A549 (cell line): Measurements from ENCODE around the gene PPFIA2. TPM values are rescaled to one million over a fixed set of nuclear protein-coding genes. Genes with fewer than 3 reads are reported as not detected.

Experiments
- ATAC-seq, 2 experiments: fragments of 200-7000 bp in 1 of 2; fragments of >200 bp in 1 of 2; cut with Nextera tagmentation in 1 of 2; cut with Tn5 transposase in 1 of 2; 3 replicates each; pipeline versions ENCODE4 v1.8.0 to v1.9.1; 2018 to 2020; ENCODE audit warnings: mild to moderate bottlenecking in 1 of 2, moderate library complexity in 1 of 2
- CTCF ChIA-PET: fragments of 300-600 bp; sonication (Branson Sonifier 250); formaldehyde crosslinking; extraction: SDS; loops from one replicate; lab custom pipeline; 2021; ENCODE audit warnings: antibody characterized with exemption, inconsistent platforms; lab: Yijun Ruan, JAX
- POLR2A ChIA-PET: fragments of 350-600 bp; formaldehyde crosslinking; extraction: SDS; loops from one replicate; lab custom pipeline; 2021; ENCODE audit warnings: antibody characterized with exemption, inconsistent platforms; lab: Yijun Ruan, JAX
- DNase-seq, 2 experiments: peaks; one replicate each; pipeline versions ENCODE4 v3.0.0 to v3.0.0-alpha.2; 2011 to 2016; ENCODE audit warnings: low read depth in 1 of 2, low spot score in 1 of 2
- FAIRE-seq: peaks from 2 replicates; lab custom pipeline; 2011; peaks lifted over from hg19 to GRCh38; lab: Jason Lieb, UNC
- H3K27ac ChIP-seq, 2 experiments: fragments of >200 bp; sonication (Bioruptor Twin); formaldehyde crosslinking; 3 replicates each; pipeline ENCODE4 v1.5.1; 2016 to 2017
- H3K4me1 ChIP-seq: fragments of >200 bp; sonication (Bioruptor Twin); formaldehyde crosslinking; 3 replicates; pipeline ENCODE4 v1.6.1; 2016
- H3K4me2 ChIP-seq: fragments of >200 bp; sonication (Bioruptor Twin); formaldehyde crosslinking; 3 replicates; pipeline ENCODE4 v1.6.1; 2016
- H3K4me3 ChIP-seq: fragments of >200 bp; sonication (Bioruptor Twin); formaldehyde crosslinking; 3 replicates; pipeline ENCODE4 v1.5.1; 2016
- H3K9me3 ChIP-seq: fragments of >200 bp; sonication (Bioruptor Twin); formaldehyde crosslinking; 3 replicates; pipeline ENCODE4 v1.6.1; 2016
- CEBPB ChIP-seq, 2 experiments: fragments of >200 bp in 1 of 2; sonication (Bioruptor Twin) in 1 of 2; formaldehyde crosslinking in 1 of 2; IDR thresholded peaks; 2 replicates each; pipeline ENCODE4 v1.6.1; 2012 to 2016
- CHD4 ChIP-seq: fragments of 200-600 bp; sonication (generic); IDR thresholded peaks from 2 replicates; pipeline ENCODE4 v1.6.1; 2016; ENCODE audit warnings: antibody characterized with exemption, mild to moderate bottlenecking, borderline replicate concordance
- HEYL ChIP-seq: fragments of 250-450 bp; sonication (Bioruptor Pico); IDR thresholded peaks from 2 replicates; pipeline ENCODE4 v1.8.0; 2021; ENCODE audit warnings: mild to moderate bottlenecking, moderate library complexity
- HOXA7 ChIP-seq: fragments of 250-450 bp; sonication (Bioruptor Pico); IDR thresholded peaks from 2 replicates; pipeline ENCODE4 v1.5.0; 2020; ENCODE audit warnings: mild to moderate bottlenecking, moderate library complexity
- HOXB13 ChIP-seq: fragments of 250-450 bp; sonication (Bioruptor Pico); IDR thresholded peaks from 2 replicates; pipeline ENCODE4 v1.5.0; 2020; ENCODE audit warnings: low read depth, mild to moderate bottlenecking, moderate library complexity
- JUNB ChIP-seq: fragments of >200 bp; sonication (Bioruptor Twin); formaldehyde crosslinking; IDR thresholded peaks from 2 replicates; pipeline ENCODE4 v1.6.1; 2016
- KDM5A ChIP-seq: fragments of 200-600 bp; sonication (generic); IDR thresholded peaks from 2 replicates; pipeline ENCODE4 v1.6.1; 2016; ENCODE audit warnings: antibody characterized with exemption, mild to moderate bottlenecking
- MAZ ChIP-seq: fragments of 150-350 bp; IDR thresholded peaks from 2 replicates; pipeline ENCODE4 v1.6.1; 2014; ENCODE audit warnings: antibody characterized with exemption, low read depth, low read length, borderline replicate concordance
- NFE2L2 ChIP-seq: fragments of 150-350 bp; conservative IDR thresholded peaks from 2 replicates; pipeline ENCODE4 v1.6.1; 2014; ENCODE audit warnings: low read length
- PHF8 ChIP-seq: fragments of 200-600 bp; sonication (generic); IDR thresholded peaks from 2 replicates; pipeline ENCODE4 v1.6.1; 2016; ENCODE audit warnings: low read depth, mild to moderate bottlenecking, antibody characterized with exemption, moderate library complexity, borderline replicate concordance
- RCOR1 ChIP-seq: fragments of 150-350 bp; IDR thresholded peaks from 2 replicates; pipeline ENCODE4 v1.6.1; 2014; ENCODE audit warnings: antibody characterized with exemption, low read length, low read depth
- RFX5 ChIP-seq: fragments of 450-650 bp; IDR thresholded peaks from 2 replicates; pipeline ENCODE4 v1.7.1; 2014; ENCODE audit warnings: antibody characterized with exemption, mild to moderate bottlenecking, moderate library complexity
- SREBF2 ChIP-seq: fragments of 450-650 bp; IDR thresholded peaks from 2 replicates; pipeline ENCODE4 v1.6.1; 2014; ENCODE audit warnings: mild to moderate bottlenecking, moderate library complexity
- TFCP2L1 ChIP-seq: fragments of 250-450 bp; sonication (Bioruptor Pico); IDR thresholded peaks from 2 replicates; pipeline ENCODE4 v1.5.0; 2021; ENCODE audit warnings: mild to moderate bottlenecking
- ZC3H11A ChIP-seq: fragments of 450-650 bp; IDR thresholded peaks from 2 replicates; pipeline ENCODE4 v1.6.1; 2014; ENCODE audit warnings: antibody characterized with exemption, mild to moderate bottlenecking
- ZSCAN20 ChIP-seq: fragments of 250-450 bp; sonication (Bioruptor Pico); IDR thresholded peaks from 2 replicates; pipeline ENCODE4 v1.8.0; 2022; ENCODE audit warnings: mild to moderate bottlenecking, moderate library complexity
- WGBS: methylation state at CpG from one replicate; pipeline ENCODE4 v1.1.6; 2017; ENCODE audit errors: missing lambda C conversion rate; 5-methylcytosine and 5-hydroxymethylcytosine counted together
- polyA plus RNA-seq, 4 experiments: library from polyadenylated mRNA; depleted of rRNA in 3 of 4; stranded (reverse); fragments of >200 nt; fragmentation: RNase III in 1 of 4; extraction: RNeasy Plus Mini Kit Qiagen cat#74134 plus additional on column Dnase treatment in 1 of 4; gene quantifications; 2 replicates in 3 of 4; 3 replicates in 1 of 4; pipeline ENCODE4 v1.2.3, GENCODE V29; 2011 to 2017
- TF ChIP-seq, protein P1 (sequence below): fragments of 200-600 bp; sonication (generic); IDR thresholded peaks from 2 replicates; pipeline ENCODE4 v1.6.1; 2016; ENCODE audit warnings: antibody characterized with exemption, mild to moderate bottlenecking, moderate library complexity
- TF ChIP-seq, protein P2 (sequence below): fragments of >200 bp; sonication (Bioruptor Twin); formaldehyde crosslinking; IDR thresholded peaks from 2 replicates; pipeline ENCODE4 v1.6.1; 2016
- TF ChIP-seq, protein P3 (sequence below): IDR thresholded peaks from 2 replicates; pipeline ENCODE4 v1.6.1; 2012; ENCODE audit warnings: low read depth, borderline replicate concordance
- TF ChIP-seq, protein P4 (sequence below): fragments of >200 bp; sonication (Bioruptor Twin); formaldehyde crosslinking; IDR thresholded peaks from 3 replicates; pipeline ENCODE4 v1.6.1; 2016

Gene PPFIA2
- polyA plus RNA-seq, 2 of the 4 experiments (the other 2 are of a cell fraction), result not detected

DNA sequence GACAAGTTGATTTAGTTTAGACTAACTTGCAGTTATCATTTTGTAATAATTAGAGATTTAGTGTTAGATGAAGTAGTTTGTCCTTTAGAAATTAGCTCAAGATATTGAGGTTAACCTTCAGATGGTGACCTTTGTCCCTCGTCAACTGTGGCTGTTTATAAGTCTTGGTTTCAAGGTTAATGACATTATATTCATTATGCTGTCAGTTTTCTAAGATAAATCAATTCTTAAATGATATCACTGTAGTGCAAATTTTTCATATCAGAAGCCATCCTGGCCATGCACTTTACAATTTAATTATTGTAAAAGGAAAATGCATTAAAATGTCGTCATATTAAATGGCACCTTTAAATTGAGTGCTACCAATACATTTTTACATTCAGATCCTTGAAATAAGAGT, 19.6 kb upstream of the PPFIA2 start:
- POLR2A ChIA-PET, result no interaction called here
- TF ChIP-seq, protein P1, sequence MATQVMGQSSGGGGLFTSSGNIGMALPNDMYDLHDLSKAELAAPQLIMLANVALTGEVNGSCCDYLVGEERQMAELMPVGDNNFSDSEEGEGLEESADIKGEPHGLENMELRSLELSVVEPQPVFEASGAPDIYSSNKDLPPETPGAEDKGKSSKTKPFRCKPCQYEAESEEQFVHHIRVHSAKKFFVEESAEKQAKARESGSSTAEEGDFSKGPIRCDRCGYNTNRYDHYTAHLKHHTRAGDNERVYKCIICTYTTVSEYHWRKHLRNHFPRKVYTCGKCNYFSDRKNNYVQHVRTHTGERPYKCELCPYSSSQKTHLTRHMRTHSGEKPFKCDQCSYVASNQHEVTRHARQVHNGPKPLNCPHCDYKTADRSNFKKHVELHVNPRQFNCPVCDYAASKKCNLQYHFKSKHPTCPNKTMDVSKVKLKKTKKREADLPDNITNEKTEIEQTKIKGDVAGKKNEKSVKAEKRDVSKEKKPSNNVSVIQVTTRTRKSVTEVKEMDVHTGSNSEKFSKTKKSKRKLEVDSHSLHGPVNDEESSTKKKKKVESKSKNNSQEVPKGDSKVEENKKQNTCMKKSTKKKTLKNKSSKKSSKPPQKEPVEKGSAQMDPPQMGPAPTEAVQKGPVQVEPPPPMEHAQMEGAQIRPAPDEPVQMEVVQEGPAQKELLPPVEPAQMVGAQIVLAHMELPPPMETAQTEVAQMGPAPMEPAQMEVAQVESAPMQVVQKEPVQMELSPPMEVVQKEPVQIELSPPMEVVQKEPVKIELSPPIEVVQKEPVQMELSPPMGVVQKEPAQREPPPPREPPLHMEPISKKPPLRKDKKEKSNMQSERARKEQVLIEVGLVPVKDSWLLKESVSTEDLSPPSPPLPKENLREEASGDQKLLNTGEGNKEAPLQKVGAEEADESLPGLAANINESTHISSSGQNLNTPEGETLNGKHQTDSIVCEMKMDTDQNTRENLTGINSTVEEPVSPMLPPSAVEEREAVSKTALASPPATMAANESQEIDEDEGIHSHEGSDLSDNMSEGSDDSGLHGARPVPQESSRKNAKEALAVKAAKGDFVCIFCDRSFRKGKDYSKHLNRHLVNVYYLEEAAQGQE, result no peak
- TF ChIP-seq RCOR1 (no peak), CHD4 (no peak), HOXA7 (CRISPR knock-in tag) (no peak), MAZ (no peak), RFX5 (no peak), HEYL (CRISPR knock-in tag) (no peak)
- TF ChIP-seq, protein P2, sequence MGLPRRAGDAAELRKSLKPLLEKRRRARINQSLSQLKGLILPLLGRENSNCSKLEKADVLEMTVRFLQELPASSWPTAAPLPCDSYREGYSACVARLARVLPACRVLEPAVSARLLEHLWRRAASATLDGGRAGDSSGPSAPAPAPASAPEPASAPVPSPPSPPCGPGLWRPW, result no peak
- TF ChIP-seq, all 56 proteins: peak for 0
- WGBS, result 2% methylated on average over 2 of the region's 2 CpGs
- Histone ChIP-seq H3K9me3 (no peaks in the 10 kb centered on the region), H3K4me2 (no peak overlapping the region), H3K4me1 (no peaks in the 10 kb centered on the region), H3K27ac (no peak overlapping the region), H3K4me3 (no peak overlapping the region)
- ATAC-seq (no peak), FAIRE-seq (no peak), DNase-seq (no peak)
- CTCF ChIA-PET, result no interaction called here

DNA sequence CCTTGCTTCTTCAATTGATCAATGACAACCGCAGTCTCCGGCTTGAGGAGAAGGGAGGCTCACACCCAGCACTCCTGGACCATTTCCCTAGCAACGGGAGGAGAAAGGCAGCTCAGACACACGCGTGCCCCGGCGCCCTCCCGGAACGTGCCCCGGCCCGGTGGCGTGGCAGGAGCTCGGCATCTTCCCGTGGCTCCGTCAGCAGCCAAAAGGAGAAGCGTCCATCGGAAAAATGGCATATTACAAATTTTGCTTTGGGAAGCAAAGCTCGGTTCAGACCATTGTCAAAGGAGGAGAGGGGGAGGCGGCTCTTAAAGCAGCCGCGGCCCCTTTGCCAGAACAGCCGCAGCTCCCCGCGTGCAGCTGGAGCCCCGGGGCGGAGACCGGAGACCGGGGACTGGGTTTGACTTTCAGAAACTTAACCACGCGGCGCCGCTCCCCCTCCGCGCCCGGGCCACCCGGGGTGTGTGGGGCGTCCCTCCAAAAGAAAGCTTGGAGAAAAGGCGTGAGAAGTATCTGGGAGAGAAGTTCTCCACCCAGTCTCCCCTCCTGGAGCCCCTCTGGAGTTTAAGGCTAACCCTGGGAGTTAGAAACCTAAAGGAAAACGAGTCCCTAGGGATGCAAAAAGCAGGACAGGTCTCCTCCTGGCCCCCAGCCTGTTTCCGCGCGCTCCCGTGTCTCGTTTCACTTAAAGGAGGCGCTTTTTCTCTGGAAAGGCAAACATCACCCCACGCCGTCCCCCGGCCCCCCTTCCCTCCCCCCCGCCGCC, 545 bp downstream of the PPFIA2 start:
- FAIRE-seq (no peak), DNase-seq (peak in 1 of 2 experiments; percentile 5), ATAC-seq (peak; percentile 69 to 80; a peak in 5 of 6 replicates)
- 0 out of 3 replicates have a peak, but pooled peaks cover 4% of the 10 kb centered on the region for H3K4me1 ChIP-seq
- no peak overlapping the region for H3K27ac ChIP-seq
- H3K4me2 ChIP-seq, result peak overlapping the region; percentile 98
- H3K4me3 ChIP-seq, result peak overlapping the region; percentile 48
- no peak for TF ChIP-seq SREBF2
- no peaks in the 10 kb centered on the region for H3K9me3 ChIP-seq
- CTCF ChIA-PET, result interaction anchor here (0.6 kb wide), 1 partner anchor 316 kb away, joined by 3 read pairs; no protein-coding TSS in a partner anchor
- POLR2A ChIA-PET, result no interaction called here
- 3% methylated on average over 44 of the region's 50 CpGs for WGBS

DNA sequence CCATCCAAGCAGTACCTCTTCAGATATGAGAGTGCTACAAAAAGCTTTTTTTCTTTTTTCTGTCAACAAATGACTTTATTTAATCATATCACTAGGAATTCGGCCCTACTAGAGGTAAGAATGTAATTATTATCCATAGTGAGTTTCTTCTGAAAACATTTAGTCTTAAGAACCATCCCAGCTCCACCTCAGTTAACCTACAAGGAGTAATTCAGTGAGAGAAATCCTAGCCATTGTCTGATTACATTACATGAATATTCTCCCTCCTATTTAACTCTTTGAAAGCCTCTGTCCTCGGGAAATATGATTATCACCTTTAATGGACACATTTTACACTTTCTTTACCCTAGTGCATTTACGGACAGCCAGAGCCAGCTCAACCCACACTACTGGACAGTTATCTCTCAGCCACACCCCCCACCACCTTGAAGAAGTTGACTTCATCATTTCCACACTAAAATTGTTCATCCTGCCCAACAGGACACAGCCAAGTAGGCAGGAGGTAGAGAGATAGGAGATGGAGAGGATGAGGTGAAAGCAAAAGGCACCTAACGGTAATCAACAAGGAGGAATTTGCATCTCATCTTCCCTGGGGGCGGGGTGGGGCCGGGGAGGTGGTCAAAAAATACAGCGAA, 1.3 kb downstream of the PPFIA2 start:
- ChIA-PET POLR2A (no interaction called here), CTCF (interaction anchor here (0.6 kb wide), 1 partner anchor 315 kb away, joined by 3 read pairs; no protein-coding TSS in a partner anchor)
- H3K9me3 ChIP-seq, result no peaks in the 10 kb centered on the region
- H3K27ac ChIP-seq, result no peak overlapping the region
- peak overlapping the region; percentile 98 for H3K4me2 ChIP-seq
- H3K4me1 ChIP-seq, result 0 out of 3 replicates have a peak, but pooled peaks cover 4% of the 10 kb centered on the region
- ATAC-seq, result no peak
- no peak for TF ChIP-seq TFCP2L1 (CRISPR knock-in tag)
- TF ChIP-seq ZC3H11A, result no peak
- TF ChIP-seq, protein P3, sequence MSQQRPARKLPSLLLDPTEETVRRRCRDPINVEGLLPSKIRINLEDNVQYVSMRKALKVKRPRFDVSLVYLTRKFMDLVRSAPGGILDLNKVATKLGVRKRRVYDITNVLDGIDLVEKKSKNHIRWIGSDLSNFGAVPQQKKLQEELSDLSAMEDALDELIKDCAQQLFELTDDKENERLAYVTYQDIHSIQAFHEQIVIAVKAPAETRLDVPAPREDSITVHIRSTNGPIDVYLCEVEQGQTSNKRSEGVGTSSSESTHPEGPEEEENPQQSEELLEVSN, result no peak
- no peak for TF ChIP-seq NFE2L2
- no peak for TF ChIP-seq SREBF2
- TF ChIP-seq, protein P4, sequence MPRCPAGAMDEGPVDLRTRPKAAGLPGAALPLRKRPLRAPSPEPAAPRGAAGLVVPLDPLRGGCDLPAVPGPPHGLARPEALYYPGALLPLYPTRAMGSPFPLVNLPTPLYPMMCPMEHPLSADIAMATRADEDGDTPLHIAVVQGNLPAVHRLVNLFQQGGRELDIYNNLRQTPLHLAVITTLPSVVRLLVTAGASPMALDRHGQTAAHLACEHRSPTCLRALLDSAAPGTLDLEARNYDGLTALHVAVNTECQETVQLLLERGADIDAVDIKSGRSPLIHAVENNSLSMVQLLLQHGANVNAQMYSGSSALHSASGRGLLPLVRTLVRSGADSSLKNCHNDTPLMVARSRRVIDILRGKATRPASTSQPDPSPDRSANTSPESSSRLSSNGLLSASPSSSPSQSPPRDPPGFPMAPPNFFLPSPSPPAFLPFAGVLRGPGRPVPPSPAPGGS, result no peak
- no peak for TF ChIP-seq PHF8
- no peak for TF ChIP-seq JUNB
- no peak for TF ChIP-seq HOXB13 (CRISPR knock-in tag)
- no peak for TF ChIP-seq CEBPB (IDR thresholded peaks at IDR 0.05)
- no peak for TF ChIP-seq KDM5A
- no peak for TF ChIP-seq ZSCAN20 (CRISPR knock-in tag)
- no peak for FAIRE-seq
- no peak for DNase-seq
- 2% methylated on average over 7 of the region's 7 CpGs for WGBS
- H3K4me3 ChIP-seq, result peak overlapping the region; percentile 48
